Upper lobe of left lung (tissue), 6 donors: ENCODE measurements around the gene CST7. TPM values are rescaled to one million over a fixed set of nuclear protein-coding genes. Genes with fewer than 3 reads are reported as not detected.

ENCODE experiments used
- ATAC-seq, 2 donors: fragments of 200-7000 bp; cut with Tn5 transposase; one replicate each; pipeline ENCODE4 v1.9.1; 2022; ENCODE audit warnings: mild to moderate bottlenecking in 2 of 2, moderate library complexity in 2 of 2; ENCODE audit not compliant: low FRiP score in 2 of 2
- DNase-seq, 2 donors: peaks; one replicate each; pipeline ENCODE4 v3.0.0-alpha.2; 2019 to 2020
- H3K27ac ChIP-seq, 4 donors: fragments of 200-600 bp; sonication (generic); one replicate each; pipeline ENCODE4 v1.5.1; 2016 to 2019
- H3K27me3 ChIP-seq, 4 donors: fragments of 200-600 bp; sonication (generic); one replicate each; pipeline ENCODE4 v1.5.1; 2017 to 2019
- H3K36me3 ChIP-seq, 4 donors: fragments of 200-600 bp; sonication (generic); one replicate each; pipeline ENCODE4 v1.5.1; 2016 to 2019
- H3K4me1 ChIP-seq, 4 donors: fragments of 200-600 bp; sonication (generic); one replicate each; pipeline ENCODE4 v1.5.1; 2018 to 2019
- H3K4me3 ChIP-seq, 4 donors: fragments of 200-600 bp; sonication (generic); one replicate each; pipeline ENCODE4 v1.5.1; 2017 to 2019; ENCODE audit warnings: mild to moderate bottlenecking in 2 of 4, moderate library complexity in 1 of 4
- H3K9me3 ChIP-seq, 4 donors: fragments of 200-600 bp; sonication (generic); one replicate each; pipeline ENCODE4 v1.5.1; 2018 to 2019
- CTCF ChIP-seq, 6 experiments: fragments of 450-650 bp in 4 of 6; fragments of 200-600 bp in 2 of 6; sonication (generic) in 2 of 6; IDR thresholded peaks; one replicate each; pipeline ENCODE4 v1.5.1; 2016 to 2019; ENCODE audit warnings: antibody characterized with exemption in 6 of 6
- EP300 ChIP-seq, 4 donors: sonication (generic); formaldehyde crosslinking; IDR thresholded peaks; one replicate each; pipeline ENCODE4 v1.5.1; 2017; ENCODE audit warnings: antibody characterized with exemption in 4 of 4, control low read depth in 2 of 4
- POLR2A ChIP-seq, 4 donors: fragments of 450-650 bp; IDR thresholded peaks; one replicate each; pipeline ENCODE4 v1.5.1; 2016 to 2017; ENCODE audit warnings: antibody characterized with exemption in 4 of 4, mild to moderate bottlenecking in 2 of 4
- POLR2AphosphoS5 ChIP-seq, 2 donors: sonication (generic); formaldehyde crosslinking; IDR thresholded peaks; one replicate each; pipeline ENCODE4 v1.5.1; 2017; ENCODE audit warnings: antibody characterized with exemption in 2 of 2
- WGBS, 2 donors: methylation state at CpG; one replicate each; pipeline ENCODE4 v1.1.5; 2017 to 2018; 5-methylcytosine and 5-hydroxymethylcytosine counted together
- total RNA-seq, 6 donors: library from RNA; depleted of rRNA in 4 of 6; stranded (reverse); fragments of >200 nt in 4 of 6; gene quantifications; one replicate each; pipeline versions ENCODE4 v1.1.0 to v1.2.1, GENCODE V29; 2016 to 2021
- donor health status: DM: no; HTN: no; CAD: no; lungs with moderate emphysema.
- donor health status: DM: no; HTN: yes; CAD: no; lungs with severe emphysema.

CST7 gene
- total RNA-seq, 6 donors from 2014 or later = 13.7 to 28.3 (median 15.4) TPM; not detected in 1

- no peak for ATAC-seq
- H3K9me3 ChIP-seq = no peaks in the 10 kb centered on the region
- no peak overlapping the region for H3K4me3 ChIP-seq
- no peaks in the 10 kb centered on the region for H3K27me3 ChIP-seq
- peaks cover 0 to 6% (median 0%) of the 10 kb centered on the region in 4 donors for H3K4me1 ChIP-seq
- H3K36me3 ChIP-seq = peaks cover 0 to 47% (median 29%) of the 10 kb centered on the region in 4 donors
- WGBS, 2 donors = 56 to 57% methylated on average over 3 of the region's 3 CpGs
- TF ChIP-seq POLR2AphosphoS5 (IDR thresholded peaks at IDR 0.05) = no peak
- no peak for TF ChIP-seq CTCF (IDR thresholded peaks at IDR 0.05)
- no peak for TF ChIP-seq POLR2A (IDR thresholded peaks at IDR 0.05)
- no peak for TF ChIP-seq EP300 (IDR thresholded peaks at IDR 0.05)
- peak overlapping the region in 1 of 4 donors; percentile 89 for H3K27ac ChIP-seq
- DNase-seq = no peak
Measured at GRCh38 chr20:24955045-24955444, 6.0 kb downstream of the CST7 start.

DNA sequence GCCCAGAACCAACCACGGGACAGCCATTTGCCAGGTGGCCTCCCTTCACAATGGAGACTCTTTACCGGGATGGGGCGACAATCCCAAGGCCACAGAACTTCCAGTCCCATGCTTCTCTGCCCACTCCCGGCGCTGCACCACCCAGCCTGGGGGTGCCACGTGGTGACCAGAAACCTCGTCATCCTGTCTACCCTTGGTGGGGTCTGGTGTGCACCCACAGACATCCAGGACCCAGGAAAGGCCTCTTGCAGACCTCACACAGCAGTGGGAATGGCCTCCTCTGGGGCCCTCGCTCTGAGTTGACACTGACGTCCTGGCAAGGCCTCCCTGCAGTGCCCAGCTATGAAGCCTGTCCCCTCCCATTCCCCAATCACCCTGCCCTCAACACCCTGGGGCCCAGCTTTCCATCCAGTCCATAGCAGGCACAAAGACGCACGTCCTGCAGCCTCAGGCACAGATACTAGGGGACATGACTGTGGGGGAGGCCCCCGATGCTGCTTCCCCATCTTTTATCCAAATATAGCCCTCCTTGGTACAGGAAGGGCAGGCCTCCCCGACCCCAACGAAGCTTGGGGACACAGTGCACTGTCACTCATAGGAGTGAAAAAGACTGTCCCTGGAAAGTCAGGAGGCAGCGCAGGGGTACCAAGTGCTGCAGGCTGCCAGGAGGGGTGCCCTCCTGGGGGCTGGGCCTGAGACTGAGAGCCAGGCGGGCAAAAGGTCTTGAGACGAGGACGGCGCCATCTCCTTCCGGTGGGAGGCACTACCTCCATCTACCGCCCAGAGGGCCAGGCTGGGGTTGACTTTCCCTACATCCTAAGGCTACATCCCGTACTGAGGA lies 7.2 kb downstream of the CST7 start:
- TF ChIP-seq EP300 (IDR thresholded peaks at IDR 0.05) = no peak
- no peak for TF ChIP-seq CTCF (IDR thresholded peaks at IDR 0.05)
- no peak for TF ChIP-seq POLR2A (IDR thresholded peaks at IDR 0.05)
- no peak for TF ChIP-seq POLR2AphosphoS5 (IDR thresholded peaks at IDR 0.05)
- DNase-seq (no peak), ATAC-seq (no peak)
- Histone ChIP-seq H3K4me1 (peaks cover 0 to 6% (median 0%) of the 10 kb centered on the region in 4 donors), H3K9me3 (no peaks in the 10 kb centered on the region), H3K4me3 (no peak overlapping the region), H3K36me3 (peaks cover 0 to 58% (median 34%) of the 10 kb centered on the region in 4 donors), H3K27me3 (no peaks in the 10 kb centered on the region), H3K27ac (peak overlapping the region in 1 of 4 donors; percentile 0)
- whole genome bisulfite sequencing, 2 donors = 89 to 90% methylated on average over 8 to 22 of the region's 22 CpGs

GRCh38 chr20:24957326-24958016 lies 8.4 kb downstream of the CST7 start:
- Histone ChIP-seq H3K27ac (no peak overlapping the region), H3K9me3 (no peaks in the 10 kb centered on the region), H3K36me3 (peaks cover 3 to 71% (median 45%) of the 10 kb centered on the region in 4 donors), H3K4me1 (peaks cover 0 to 6% (median 0%) of the 10 kb centered on the region in 4 donors), H3K27me3 (no peaks in the 10 kb centered on the region), H3K4me3 (no peak overlapping the region)
- DNase-seq (peak in 1 of 2 donors; percentile 50), ATAC-seq (peak in 1 of 2 donors; percentile 9)
- TF ChIP-seq CTCF (IDR thresholded peaks at IDR 0.05) (no peak), EP300 (IDR thresholded peaks at IDR 0.05) (no peak)
- 93 to 94% methylated on average over 16 to 17 of the region's 18 CpGs for WGBS, 2 donors

- Histone ChIP-seq H3K4me1 (no peaks in the 10 kb centered on the region), H3K36me3 (peaks cover 16 to 79% (median 57%) of the 10 kb centered on the region in 4 donors), H3K9me3 (no peaks in the 10 kb centered on the region), H3K27me3 (no peaks in the 10 kb centered on the region), H3K27ac (no peak overlapping the region), H3K4me3 (no peak overlapping the region)
- TF ChIP-seq POLR2AphosphoS5 (IDR thresholded peaks at IDR 0.05) (no peak), POLR2A (IDR thresholded peaks at IDR 0.05) (no peak), CTCF (IDR thresholded peaks at IDR 0.05) (no peak), EP300 (IDR thresholded peaks at IDR 0.05) (no peak)
- ATAC-seq = no peak
- 83 to 86% methylated on average over 19 to 20 of the region's 20 CpGs for WGBS, 2 donors
- DNase-seq = peak in 1 of 2 donors; percentile 18
Measured at GRCh38 chr20:24958506-24959385, 9.7 kb downstream of the CST7 start.
